Kidney epithelial cell (primary cell): ENCODE results near the gene SOCS1. TPM values are rescaled to one million over a fixed set of nuclear protein-coding genes. Genes with fewer than 3 reads are reported as not detected.

Experiments
- DNase-seq: peaks from one replicate; pipeline ENCODE4 v3.0.0-alpha.2; 2010; ENCODE audit warnings: low read depth
- H3K27me3 ChIP-seq: 2 replicates; pipeline ENCODE4 v1.6.0; 2011; ENCODE audit warnings: low read length; ENCODE audit not compliant: control insufficient read depth, insufficient read depth
- H3K36me3 ChIP-seq: 2 replicates; pipeline ENCODE4 v1.5.1; 2011; ENCODE audit warnings: low read length; ENCODE audit not compliant: control insufficient read depth, insufficient read depth
- H3K4me3 ChIP-seq: 2 replicates; pipeline ENCODE4 v1.5.1; 2011; ENCODE audit warnings: low read depth, mild to moderate bottlenecking, control low read depth, low read length
- total RNA-seq: library from RNA; depleted of rRNA; stranded (reverse); fragments of >200 nt; gene quantifications from 2 replicates; pipeline ENCODE4 v1.2.3, GENCODE V29; 2015
- TF ChIP-seq, protein P1 (sequence below): IDR thresholded peaks from 2 replicates; pipeline ENCODE4 v1.5.1; 2011; ENCODE audit warnings: mild to moderate bottlenecking, moderate library complexity, low read length, control low read depth, inconsistent platforms; ENCODE audit not compliant: insufficient read depth, poor library complexity, severe bottlenecking

The SOCS1 gene
- total RNA-seq, 1 donor from 2014 or later, result 1.2 TPM

DNA sequence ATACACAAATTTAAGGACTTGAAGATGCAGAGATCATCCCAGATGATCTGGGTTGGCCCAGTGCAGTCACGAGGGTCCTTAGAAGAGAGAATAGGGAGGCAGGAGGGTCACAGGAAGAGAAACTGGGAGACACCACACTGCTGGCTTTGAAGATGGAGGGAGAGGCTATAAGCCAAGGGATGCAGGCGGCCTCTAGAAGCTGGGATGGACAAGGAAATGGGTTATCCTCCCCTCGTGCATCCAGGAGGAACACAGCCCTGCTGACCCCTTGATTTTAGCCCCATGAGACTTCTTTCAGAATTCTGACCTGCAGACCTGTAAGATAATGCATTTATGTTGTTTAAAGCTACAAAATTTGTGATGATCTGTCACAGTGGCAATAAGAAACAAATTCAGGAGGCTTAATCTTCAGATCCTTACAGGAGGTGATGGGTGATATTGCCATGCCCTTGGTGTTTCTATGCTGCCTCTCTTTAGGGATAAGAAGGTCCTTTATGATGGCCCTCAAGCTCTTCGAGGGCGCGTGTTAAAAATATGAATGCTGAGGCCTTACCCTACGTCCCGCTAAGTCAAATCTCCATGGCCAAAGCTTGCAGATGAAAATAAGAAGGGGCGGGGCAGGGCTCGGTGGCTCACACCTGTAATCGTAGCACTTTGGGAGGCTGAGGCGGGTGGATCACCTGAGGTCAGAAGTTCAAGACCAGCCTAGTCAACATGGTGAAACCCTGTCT lies 21.8 kb upstream of the SOCS1 start:
- TF ChIP-seq, protein P1, sequence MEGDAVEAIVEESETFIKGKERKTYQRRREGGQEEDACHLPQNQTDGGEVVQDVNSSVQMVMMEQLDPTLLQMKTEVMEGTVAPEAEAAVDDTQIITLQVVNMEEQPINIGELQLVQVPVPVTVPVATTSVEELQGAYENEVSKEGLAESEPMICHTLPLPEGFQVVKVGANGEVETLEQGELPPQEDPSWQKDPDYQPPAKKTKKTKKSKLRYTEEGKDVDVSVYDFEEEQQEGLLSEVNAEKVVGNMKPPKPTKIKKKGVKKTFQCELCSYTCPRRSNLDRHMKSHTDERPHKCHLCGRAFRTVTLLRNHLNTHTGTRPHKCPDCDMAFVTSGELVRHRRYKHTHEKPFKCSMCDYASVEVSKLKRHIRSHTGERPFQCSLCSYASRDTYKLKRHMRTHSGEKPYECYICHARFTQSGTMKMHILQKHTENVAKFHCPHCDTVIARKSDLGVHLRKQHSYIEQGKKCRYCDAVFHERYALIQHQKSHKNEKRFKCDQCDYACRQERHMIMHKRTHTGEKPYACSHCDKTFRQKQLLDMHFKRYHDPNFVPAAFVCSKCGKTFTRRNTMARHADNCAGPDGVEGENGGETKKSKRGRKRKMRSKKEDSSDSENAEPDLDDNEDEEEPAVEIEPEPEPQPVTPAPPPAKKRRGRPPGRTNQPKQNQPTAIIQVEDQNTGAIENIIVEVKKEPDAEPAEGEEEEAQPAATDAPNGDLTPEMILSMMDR, result no peak
- DNase-seq, result no peak
- Histone ChIP-seq H3K27me3 (no peaks in the 10 kb centered on the region), H3K36me3 (no peaks in the 10 kb centered on the region), H3K4me3 (no peak overlapping the region)

DNA sequence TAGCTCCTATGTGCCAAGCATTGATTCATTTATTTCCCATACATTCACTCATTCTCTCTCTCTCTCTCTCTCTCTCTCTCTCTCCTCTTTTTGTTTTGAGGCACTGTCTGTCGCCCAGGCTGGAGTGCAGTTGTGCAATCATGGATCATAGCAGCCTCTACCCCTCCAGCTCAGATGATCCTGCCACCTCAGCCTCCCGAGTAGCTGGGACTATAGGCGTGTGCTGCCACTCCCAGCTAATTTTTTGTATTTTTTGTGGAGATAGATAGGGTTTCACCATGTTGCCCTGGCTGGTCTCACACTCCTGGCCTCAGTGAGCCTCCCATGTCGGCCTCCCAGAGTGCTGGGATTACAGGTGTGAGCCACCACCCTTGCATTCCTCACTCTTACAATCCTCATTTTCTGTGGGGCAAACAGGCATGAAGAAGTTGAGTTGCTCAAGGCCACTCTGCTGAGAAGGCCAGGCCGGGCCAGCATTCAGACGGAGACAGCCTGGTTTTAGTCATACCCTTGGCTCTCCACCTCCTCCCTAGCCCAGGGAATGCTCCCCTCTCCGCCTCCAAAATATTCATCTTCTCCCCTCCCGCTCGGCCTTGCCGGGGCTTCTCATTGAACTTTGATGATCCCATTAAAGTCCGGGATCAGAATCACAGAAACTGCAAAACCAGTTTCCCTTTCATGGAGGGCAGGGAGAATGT lies 21.0 kb upstream of the SOCS1 start:
- no peak overlapping the region for H3K4me3 ChIP-seq
- no peaks in the 10 kb centered on the region for H3K27me3 ChIP-seq
- DNase-seq, result no peak
- TF ChIP-seq, protein P1, result no peak
- no peaks in the 10 kb centered on the region for H3K36me3 ChIP-seq

DNA sequence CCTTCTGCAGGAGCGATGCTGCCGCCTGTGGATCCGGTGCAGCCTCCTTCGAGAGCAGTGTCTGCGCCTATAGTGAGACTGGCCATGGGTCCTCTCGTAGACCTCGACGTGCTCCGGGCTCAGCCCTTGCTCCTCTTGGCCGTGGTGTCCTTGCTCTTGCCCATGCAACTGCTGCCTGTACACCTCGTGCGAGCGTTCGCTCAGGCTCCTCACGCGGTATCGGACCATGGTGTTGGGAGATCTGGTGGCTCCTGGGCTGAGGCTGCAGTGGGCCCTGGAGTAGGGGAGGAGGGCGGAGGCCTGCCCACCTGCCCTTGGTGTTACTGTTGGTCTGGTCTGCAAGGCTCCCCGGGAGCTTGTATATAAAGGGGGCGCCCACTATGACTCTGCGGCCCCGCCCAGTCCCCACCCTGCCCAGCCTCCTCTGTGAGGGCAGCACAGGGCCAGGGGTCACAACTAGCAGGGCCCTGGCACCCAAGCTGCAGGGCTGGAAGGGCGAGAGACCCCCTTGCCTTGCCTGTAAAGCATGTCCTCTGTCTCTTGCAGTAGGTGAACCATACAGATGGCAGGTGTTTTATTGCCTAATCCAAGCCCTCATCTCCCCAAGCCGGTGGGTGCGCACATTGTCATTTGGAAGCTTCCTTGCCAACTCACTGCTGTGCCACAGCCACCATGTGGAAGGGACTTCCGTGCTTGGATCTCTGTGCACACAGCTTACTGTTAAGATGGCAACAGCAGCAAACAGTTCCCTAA lies 20.3 kb upstream of the SOCS1 start, which contains the start of gene PRM2:
Gene PRM2 (minus strand): TSS at position 338 of the 753 bp plus-strand sequence. CDS start 110 bp downstream, at position 228.
- DNase-seq, result no peak
- TF ChIP-seq, protein P1, result no peak
- Histone ChIP-seq H3K36me3 (no peaks in the 10 kb centered on the region), H3K4me3 (no peak within 1 kb of the TSS), H3K27me3 (no peaks in the 10 kb centered on the region)

DNA sequence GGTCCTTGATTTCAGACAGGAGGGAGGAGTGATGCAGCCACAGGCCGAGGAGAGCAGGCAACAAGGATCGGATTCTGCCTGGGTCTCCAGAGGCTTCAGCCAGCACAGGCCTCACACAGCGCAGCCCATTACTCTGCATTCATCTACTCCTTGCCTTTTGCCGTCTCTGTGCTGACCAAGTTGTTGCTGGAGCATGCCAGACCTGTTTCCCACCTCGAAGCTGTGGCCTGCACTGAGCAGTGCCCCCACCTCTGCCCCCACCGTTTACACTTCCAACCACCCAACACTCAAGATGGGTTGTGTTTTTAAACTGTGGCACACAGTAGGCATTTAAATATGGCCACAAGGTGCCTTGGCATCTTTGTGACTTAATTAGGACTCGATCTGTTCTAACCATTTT lies 19.0 kb upstream of the SOCS1 start:
- no peak for DNase-seq
- Histone ChIP-seq H3K36me3 (no peaks in the 10 kb centered on the region), H3K4me3 (no peak overlapping the region), H3K27me3 (no peaks in the 10 kb centered on the region)
- TF ChIP-seq, protein P1, result no peak

DNA sequence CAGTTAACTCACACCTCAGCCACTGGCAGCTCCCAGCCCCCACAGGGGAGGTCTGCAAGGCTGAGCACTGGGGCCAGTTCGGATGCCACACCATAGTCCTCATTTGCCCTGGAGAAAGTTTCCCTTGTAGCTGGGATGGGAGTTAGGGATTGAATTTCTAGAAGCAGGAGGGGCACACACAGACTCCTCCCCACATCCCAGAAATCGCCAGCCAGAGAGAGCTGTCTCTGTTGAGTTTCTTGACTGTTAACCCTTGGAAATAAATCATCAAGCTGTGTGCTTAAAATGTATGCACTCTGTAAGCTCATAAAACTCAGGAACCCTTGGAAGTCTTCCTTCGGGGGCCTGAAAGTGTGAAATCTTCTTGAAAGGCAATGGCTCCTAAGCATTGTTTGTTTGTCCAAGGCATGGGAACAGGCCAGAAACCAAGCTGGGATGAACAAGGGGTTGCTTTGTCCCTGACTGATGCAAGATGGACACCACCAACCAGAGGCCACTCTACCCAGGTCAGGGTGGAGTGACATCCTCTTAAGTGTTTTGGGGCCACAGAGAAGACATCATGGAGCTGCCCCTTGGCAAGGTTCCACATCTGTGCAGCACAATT lies 17.8 kb upstream of the SOCS1 start:
- Histone ChIP-seq H3K36me3 (no peaks in the 10 kb centered on the region), H3K4me3 (no peak overlapping the region), H3K27me3 (peaks cover 2% of the 10 kb centered on the region)
- TF ChIP-seq, protein P1, result no peak
- DNase-seq, result no peak
